GM18867 (cell line): ENCODE results near the gene PSAP.

Experiments used
- ATAC-seq: cut with Tn5 transposase; IDR thresholded peaks from one replicate; pipeline ENCODE4 v1.9.1; 2021; ENCODE audit warnings: mild to moderate bottlenecking, moderate library complexity; ENCODE audit not compliant: unreplicated experiment

Gene PSAP

DNA sequence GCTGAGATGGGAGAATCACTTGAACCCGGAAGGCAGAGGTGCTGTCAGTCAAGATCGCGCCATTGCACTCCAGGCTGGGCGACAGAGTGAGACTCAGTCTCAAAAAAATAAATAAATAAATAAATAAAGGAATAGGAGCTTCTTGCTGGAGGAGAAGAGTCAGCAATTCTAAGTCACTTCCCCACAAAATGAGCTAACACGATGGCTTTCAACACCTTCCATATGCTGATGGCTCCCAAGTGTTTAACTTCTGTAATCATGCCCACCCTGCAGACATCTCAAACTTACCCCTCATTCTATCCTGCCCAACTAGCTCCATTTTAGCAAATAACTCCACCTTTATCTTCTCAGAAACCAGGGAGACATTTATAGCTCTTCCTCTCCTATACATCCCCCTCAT, 21.2 kb downstream of the PSAP start:
- no peak for ATAC-seq

- no peak for ATAC-seq
Observed at GRCh38 chr10:71829171-71829570, 21.9 kb downstream of the PSAP start.

DNA sequence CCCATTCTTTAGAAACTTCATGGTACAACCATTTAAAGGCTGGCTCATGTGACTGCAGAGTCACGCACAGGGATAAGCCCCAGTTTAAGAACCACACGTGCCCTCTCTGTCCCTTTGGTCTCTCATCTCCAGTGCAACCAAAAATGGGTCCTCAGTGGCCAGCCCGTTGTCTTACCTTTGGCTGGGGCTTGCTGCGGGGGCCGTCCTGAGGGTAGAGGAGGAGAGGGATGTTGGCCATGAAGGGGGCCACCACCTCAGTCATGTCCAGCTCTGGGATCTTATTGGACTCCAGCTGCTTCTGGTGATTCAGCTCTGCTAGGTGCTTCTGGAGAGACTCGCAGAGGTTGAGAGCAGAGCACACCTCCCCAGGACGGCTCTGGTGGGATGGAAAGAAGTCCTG, 22.3 kb downstream of the PSAP start:
- no peak for ATAC-seq

DNA sequence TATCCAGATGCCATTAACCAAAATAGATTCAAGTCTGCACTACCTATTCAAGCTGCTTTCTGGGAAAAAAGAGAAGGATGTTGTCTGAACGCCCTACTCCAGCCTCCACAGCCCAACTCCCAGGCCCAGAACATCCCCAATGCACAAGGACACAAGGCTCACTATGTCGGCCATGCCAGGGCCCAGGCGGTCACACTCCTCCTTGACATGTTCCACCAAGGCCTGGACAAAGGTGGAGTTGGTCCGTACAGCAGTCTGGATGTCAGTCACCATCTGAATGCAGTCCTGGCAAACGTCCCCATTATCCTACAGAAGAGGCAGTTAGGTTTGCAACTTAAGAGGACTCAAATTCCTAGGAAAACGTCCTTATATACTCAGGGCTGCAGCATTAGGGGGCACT, 23.2 kb downstream of the PSAP start:
- ATAC-seq, result no peak

- ATAC-seq, result no peak
Observed at GRCh38 chr10:71825217-71825616, 25.8 kb downstream of the PSAP start.

GRCh38 chr10:71824333-71824732, 26.7 kb downstream of the PSAP start:
- no peak for ATAC-seq

GRCh38 chr10:71823356-71823755, 27.7 kb downstream of the PSAP start:
- no peak for ATAC-seq

DNA sequence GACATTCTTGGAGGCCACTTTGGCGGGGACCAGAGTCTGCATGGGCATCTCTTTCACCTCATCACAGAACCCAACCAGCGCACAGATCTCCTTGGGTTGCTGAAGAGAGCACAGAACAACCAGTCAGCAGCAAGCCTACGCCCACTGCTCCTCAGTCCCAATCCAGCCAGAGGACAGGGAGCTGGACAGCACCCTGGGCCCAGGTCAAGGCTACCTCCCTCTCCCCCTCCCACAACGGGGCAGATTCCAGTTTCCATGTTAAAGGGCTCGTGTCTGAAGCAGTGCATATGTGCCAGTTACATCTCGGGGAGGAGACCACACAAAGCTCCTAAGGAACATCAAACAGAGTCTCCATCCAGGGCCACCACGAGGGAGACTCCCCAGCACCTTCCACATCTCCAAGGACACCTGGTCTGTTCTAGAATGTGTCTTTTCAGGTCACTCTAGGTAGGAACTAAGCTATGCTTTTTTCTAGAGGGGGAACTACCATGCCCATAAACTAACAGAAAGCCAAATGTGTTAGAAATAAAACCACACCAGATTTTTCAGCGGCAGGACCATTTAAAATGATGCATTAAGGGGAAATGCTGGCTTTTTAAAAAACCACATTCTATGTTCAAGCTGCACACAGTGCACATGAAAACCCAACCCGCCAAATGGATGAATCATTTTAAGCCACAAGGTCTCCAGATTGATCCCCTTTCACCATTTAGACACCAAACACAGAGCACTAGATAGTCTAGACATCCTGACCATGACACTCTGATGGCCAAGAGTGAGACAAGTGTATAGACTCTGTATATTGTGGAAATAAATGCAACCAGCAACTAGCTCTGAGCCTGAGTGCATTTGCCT, 28.9 kb downstream of the PSAP start:
- no peak for ATAC-seq

GRCh38 chr10:71820966-71821365, 30.1 kb downstream of the PSAP start:
- no peak for ATAC-seq

- ATAC-seq, result no peak
Observed at GRCh38 chr10:71819985-71820384, 31.1 kb downstream of the PSAP start.

GRCh38 chr10:71819441-71819861, 31.6 kb downstream of the PSAP start:
- no peak for ATAC-seq

DNA sequence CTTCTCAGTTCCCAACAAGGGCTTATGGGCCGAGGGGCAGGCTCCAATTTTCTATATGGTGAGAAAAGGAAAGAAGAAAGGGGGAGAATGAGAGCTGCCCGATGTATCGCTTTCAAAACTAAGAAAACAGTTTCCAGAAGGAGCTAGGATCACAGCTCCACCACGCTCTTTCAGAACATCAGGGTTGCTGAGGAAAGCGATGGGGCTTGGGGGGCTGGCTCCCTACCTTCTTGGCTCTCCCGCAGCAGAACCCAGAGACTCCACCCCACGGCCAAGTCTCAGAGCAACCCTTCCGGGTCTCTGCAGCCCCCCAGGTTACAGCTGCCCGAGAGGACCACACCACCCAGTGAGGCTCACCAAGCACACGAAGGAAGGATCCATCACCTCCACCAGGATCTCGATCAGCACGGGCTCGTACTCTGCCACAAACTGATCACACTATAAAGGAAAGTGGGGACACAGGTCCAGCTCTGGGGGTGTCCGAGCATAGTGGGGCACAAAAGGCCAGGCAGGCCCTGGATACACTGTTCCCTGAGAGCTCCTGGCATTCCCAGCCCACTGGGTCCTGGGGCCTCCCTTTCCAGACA, 32.3 kb downstream of the PSAP start:
- ATAC-seq, result no peak

DNA sequence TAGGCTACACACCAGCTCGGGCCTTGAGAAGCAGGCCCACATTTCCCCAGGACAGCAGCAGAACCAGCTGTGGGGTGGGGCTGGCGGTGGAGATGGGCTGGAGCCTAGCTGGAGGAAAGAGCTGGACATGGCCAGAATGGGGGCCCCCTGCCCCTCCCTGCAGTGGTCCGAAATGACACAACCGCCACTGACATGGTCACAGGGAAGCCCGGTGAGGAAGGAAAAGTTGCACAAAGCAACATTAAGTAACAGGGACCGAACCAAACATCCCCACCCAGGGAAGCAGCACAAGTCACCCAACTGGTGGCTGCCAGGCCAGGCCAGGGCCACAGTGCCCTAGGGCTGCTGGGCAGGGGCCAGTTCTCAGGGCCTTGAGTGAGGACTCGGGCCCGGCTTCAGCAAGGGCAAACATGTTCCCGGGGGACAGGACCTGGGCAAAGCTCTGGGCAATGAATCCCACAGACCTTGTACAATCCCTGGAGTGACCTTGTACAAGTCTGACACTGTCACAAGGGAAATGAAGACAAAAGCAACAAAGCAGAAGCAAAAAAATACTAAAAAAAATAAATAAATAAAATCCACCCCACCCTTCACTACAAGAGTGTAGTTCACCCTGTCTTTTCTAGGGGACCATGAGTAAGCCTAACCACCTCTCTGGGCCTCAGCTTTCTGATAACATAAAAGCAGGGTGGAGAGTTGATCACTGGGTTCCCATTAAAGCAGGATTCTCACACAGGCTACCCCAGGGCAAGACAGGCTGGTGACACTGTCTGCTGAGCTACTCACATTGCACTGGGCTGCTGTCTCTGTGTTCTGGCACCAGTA, 33.0 kb downstream of the PSAP start:
- ATAC-seq, result no peak

- ATAC-seq, result no peak
Observed at GRCh38 chr10:71816936-71817618, 34.0 kb downstream of the PSAP start.

DNA sequence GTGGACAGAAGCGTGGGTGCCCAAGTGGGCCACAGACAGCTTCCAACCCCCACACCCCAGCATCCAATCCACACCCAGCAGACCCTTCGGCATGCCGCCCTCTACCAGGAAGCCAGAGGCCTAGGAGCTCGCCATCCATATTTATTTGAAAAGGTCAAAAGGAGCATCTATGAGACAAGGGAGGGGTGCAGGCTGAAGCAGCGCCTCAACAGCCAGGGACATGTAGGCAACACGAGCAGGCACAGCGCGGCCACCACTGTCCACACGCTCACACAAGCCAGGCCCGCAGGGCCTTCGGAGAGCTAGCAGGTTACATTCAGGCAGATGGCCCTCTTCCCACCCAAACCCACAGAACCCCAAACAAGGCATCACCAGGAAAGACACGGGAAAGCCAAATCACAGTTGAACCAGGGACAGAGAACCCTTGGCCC, 34.6 kb downstream of the PSAP start:
- no peak for ATAC-seq

DNA sequence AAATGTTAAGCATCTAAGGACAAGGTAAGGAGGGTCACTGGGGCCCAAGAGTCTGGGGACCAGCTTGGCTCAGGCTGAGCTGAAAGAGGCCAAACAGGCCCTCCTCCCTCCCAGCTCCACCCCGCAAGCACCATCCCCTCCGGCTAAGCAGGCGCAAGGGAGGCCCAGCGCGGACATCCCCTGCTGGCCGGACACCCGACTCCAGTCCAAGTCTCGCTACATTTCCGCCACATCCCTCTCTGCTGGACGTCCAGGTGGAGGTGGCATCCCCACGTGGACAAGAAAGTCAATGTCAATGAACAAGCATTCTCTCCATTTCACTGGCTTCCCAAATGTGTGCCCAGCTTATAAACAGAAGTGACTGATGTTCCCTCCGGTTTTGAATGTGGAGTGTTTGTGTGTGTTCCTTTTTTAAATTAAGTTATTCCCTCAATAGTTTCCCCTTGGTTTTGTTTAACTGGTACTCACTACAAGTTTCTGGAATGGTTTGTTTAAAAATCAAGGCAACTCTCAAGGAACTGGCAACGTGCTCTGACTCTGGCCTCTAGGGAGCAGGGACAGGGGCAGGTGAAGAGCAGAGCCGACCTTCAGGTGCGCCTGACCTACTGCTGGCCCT, 35.4 kb downstream of the PSAP start:
- no peak for ATAC-seq

GRCh38 chr10:71814922-71815411, 36.1 kb downstream of the PSAP start:
- no peak for ATAC-seq

- no peak for ATAC-seq
Observed at GRCh38 chr10:71812913-71813590, 38.0 kb downstream of the PSAP start.

DNA sequence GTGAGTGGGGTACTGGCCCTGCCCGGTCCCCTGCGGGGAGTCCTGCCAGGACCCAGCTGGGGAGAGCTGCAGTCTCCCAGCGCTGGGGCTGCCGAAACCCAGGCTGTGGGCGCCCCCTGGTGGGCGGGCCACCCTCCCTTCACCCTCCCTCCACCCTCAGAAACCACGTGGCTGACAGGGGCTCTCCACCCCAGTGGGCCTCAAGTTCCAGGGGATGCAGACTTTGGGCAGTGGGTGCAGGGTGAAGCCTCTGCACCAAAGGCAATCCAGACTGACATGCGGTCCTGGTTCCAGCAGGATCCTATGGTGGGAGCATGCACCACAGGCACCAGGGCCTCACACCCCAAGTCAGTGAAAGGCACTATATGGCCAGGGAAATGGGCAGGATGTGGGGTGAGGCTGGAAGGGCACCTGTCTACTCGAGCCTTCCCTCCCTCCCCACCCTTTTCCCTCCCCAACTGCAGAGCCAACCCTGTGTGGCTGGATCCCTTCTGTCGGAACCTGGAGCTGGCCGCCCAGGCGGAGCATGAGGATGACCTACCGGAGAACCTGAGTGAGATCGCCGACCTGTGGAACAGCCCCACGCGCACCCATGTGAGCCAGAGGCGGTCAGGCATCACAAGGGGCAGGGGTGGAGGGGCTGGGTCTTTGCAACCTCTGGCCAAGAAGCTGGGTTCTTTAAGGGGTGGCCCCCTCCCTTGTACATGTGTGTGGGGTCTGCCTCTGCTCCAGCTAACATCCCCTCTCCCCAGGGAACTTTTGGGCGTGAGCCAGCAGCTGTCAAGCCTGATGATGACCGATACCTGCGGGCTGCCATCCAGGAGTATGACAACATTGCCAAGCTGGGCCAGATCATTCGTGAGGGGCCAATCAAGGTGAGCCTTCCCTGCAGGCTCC, 38.8 kb downstream of the PSAP start:
- no peak for ATAC-seq
